ENCODE measurements around the gene RAB36. TPM values are rescaled to one million over a fixed set of nuclear protein-coding genes. Genes with fewer than 3 reads are reported as not detected.

RAB36 gene
- total RNA-seq, 4 donors from 2014 or later: 8.8 to 28.7 (median 14.7) TPM

DNA sequence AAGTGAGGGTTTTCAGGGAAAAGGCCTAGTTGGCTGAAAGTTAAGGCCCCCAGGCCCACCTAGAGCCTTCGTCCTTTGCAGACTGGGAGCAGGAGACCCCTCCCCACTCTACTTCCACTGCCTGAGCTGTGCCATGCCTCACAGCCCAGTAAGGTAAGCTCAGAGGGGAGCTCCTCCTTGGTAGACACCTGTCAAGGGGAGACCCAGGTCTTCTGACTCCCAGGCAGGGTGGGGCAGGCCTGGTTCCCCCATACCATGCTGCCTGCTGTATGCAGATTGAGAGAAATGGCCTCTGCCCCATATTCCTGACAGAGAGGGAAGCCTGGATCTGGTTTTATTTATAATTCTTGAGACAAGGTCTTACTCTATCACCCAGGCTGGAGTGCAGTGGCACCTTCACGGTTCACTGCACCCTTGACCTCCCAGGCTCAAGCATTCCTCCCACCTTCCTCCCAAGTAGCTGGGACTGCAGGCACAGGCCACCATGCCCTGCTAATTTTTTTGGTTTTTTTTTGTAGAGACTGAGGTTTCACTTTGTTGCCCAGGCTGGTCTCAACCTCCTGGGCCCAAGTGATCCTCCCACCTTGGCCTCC is 697 bp downstream of the RAB36 start:
- intact Hi-C loops (cut with DNase I; ENCODE audit: low total_unique reads): loop anchor here (10.0 kb wide), 1 partner anchor 71 kb away; the partner anchor contains the start of gene GNAZ
- no peak for TF ChIP-seq POLR2A (IDR thresholded peaks at IDR 0.05)
- TF ChIP-seq, protein P1, sequence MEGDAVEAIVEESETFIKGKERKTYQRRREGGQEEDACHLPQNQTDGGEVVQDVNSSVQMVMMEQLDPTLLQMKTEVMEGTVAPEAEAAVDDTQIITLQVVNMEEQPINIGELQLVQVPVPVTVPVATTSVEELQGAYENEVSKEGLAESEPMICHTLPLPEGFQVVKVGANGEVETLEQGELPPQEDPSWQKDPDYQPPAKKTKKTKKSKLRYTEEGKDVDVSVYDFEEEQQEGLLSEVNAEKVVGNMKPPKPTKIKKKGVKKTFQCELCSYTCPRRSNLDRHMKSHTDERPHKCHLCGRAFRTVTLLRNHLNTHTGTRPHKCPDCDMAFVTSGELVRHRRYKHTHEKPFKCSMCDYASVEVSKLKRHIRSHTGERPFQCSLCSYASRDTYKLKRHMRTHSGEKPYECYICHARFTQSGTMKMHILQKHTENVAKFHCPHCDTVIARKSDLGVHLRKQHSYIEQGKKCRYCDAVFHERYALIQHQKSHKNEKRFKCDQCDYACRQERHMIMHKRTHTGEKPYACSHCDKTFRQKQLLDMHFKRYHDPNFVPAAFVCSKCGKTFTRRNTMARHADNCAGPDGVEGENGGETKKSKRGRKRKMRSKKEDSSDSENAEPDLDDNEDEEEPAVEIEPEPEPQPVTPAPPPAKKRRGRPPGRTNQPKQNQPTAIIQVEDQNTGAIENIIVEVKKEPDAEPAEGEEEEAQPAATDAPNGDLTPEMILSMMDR (IDR thresholded peaks at IDR 0.05): no peak
- Histone ChIP-seq H3K36me3 (no peaks in the 10 kb centered on the region), H3K9me3 (no peaks in the 10 kb centered on the region), H3K27me3 (no peaks in the 10 kb centered on the region), H3K27ac (peak overlapping the region; percentile 6 to 82), H3K4me3 (peak overlapping the region; percentile 30 to 51), H3K4me1 (no peaks in the 10 kb centered on the region)
- no peak for DNase-seq

DNA sequence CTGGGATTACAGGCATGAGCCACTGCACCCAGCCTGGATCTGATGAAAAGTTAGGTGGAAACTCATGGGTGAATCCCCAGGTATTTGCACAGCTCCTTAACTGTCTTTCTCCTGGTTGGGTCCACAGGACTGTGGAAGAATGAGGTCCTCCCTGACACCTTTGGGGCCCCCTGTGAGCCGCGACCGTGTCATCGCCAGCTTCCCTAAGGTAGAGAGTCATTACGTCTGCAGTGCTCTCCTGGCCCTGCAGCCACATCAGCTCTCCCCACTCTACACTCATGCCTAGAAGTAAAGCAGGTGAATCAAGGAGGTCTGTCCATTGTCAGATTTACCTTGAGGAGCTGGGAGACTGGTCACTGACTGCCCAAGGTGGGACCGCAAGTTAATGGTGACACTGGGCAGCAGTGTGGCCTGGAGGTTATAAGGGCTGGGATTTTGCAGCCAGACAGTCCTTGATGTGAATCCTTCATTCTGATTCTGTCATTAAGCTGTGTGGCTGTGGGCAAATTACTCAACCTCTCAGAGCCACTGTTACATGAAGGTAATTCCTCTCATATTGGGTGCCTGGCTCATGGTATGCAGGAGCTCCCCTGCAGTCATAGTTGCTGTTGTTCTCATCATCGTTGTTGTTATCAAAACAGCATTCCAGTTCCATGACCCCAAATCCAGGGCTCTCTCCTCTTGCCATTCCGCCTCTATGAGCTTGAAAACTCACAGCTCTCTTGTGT is 1.4 kb downstream of the RAB36 start:
- intact Hi-C loops (cut with DNase I; ENCODE audit: low total_unique reads): loop anchor here (10.0 kb wide), 1 partner anchor 72 kb away; the partner anchor contains the start of gene GNAZ
- Histone ChIP-seq H3K36me3 (no peaks in the 10 kb centered on the region), H3K27ac (no peak overlapping the region), H3K4me1 (no peaks in the 10 kb centered on the region), H3K9me3 (no peaks in the 10 kb centered on the region), H3K4me3 (no peak overlapping the region), H3K27me3 (no peaks in the 10 kb centered on the region)
- TF ChIP-seq POLR2A (IDR thresholded peaks at IDR 0.05): no peak
- TF ChIP-seq, protein P1 (IDR thresholded peaks at IDR 0.05): no peak
- DNase-seq: no peak

DNA sequence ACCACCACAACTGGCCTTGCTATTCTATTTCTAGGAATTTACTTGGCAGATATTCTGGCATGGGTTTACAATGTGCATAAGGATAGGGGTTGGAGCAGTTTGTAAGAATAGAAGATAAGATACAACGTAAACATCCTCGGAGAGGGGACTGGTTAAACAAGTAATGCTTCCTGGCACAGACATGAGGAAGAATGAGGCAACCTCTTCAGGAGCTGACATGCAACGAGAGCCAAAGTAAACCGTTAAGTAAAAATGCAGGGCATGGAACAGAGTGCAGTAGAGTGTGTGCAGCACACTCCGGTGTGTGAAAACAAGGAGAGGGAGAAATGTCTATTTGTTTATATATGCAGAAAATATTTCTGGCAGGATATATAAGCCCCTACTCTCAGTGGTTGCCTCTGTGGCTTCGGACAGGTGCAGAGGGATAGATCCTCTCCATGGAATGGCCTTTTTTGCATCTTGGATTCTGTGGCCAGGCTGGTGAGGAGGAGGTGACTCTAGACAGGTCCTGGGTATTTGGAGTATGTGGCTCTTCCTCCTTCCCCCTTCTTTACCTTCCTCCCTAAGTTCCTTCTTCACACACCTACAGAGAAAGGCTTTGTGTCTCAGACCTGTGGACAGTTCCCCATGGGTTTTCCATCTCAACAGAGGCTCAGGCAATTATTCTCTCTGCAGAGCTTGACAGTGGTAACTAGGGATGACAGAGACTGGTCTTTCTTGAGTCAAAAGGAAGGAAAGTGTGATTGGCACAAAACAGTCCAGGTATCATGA is 2.5 kb downstream of the RAB36 start:
- no peaks in the 10 kb centered on the region for H3K36me3 ChIP-seq
- no peaks in the 10 kb centered on the region for H3K4me1 ChIP-seq
- H3K9me3 ChIP-seq: no peaks in the 10 kb centered on the region
- no peaks in the 10 kb centered on the region for H3K27me3 ChIP-seq
- TF ChIP-seq POLR2A (IDR thresholded peaks at IDR 0.05): no peak
- TF ChIP-seq, protein P1 (IDR thresholded peaks at IDR 0.05): no peak
- no peak overlapping the region for H3K4me3 ChIP-seq
- no peak for DNase-seq
- no peak overlapping the region for H3K27ac ChIP-seq
- intact Hi-C loops (cut with DNase I; ENCODE audit: low total_unique reads): loop anchor here (10.0 kb wide), 1 partner anchor 73 kb away; the partner anchor contains the start of gene GNAZ

DNA sequence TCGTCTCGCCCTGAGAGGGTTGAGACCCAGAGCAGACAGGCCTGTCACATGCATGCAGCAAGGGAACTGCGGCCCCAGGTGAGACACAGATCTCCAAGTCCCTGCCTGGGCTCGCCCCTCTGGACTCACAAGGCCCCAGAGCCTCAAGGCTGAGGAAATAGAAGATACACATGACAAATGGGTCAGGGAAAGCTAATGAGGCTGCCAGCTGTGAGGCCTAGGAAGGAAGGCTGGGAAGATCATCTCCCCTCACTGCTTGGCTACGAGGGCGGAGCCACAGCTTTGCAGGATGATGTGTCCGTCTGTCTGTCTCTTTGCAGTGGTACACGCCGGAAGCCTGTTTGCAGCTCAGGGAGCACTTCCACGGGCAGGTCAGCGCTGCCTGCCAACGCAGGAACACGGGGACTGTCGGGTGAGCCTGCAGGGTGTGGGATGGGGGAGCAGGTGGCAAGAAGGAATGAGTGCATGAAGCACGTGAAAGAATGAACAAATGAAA is 4.5 kb downstream of the RAB36 start:
- H3K27ac ChIP-seq: no peak overlapping the region
- no peak overlapping the region for H3K4me3 ChIP-seq
- no peak for DNase-seq
- TF ChIP-seq, protein P1 (IDR thresholded peaks at IDR 0.05): no peak
- TF ChIP-seq POLR2A (IDR thresholded peaks at IDR 0.05): no peak
- H3K36me3 ChIP-seq: no peaks in the 10 kb centered on the region
- no peaks in the 10 kb centered on the region for H3K27me3 ChIP-seq
- no peaks in the 10 kb centered on the region for H3K9me3 ChIP-seq
- no peaks in the 10 kb centered on the region for H3K4me1 ChIP-seq
- intact Hi-C loops (cut with DNase I; ENCODE audit: low total_unique reads): loop anchor here (10.0 kb wide), 1 partner anchor 75 kb away; the partner anchor contains the start of gene GNAZ
